GM19025 (cell line): ENCODE measurements around the gene CHN2.
"Not testable (repeated sequence)": the region's sequence is repeated elsewhere in the genome, so short reads cannot be mapped to it uniquely, and the experiment has no call there.

ENCODE experiments used
- ATAC-seq: cut with Tn5 transposase; IDR thresholded peaks from one replicate; pipeline ENCODE4 v1.9.1; 2021; ENCODE audit warnings: mild to moderate bottlenecking, low read depth, moderate library complexity; ENCODE audit not compliant: unreplicated experiment

CHN2 gene

DNA sequence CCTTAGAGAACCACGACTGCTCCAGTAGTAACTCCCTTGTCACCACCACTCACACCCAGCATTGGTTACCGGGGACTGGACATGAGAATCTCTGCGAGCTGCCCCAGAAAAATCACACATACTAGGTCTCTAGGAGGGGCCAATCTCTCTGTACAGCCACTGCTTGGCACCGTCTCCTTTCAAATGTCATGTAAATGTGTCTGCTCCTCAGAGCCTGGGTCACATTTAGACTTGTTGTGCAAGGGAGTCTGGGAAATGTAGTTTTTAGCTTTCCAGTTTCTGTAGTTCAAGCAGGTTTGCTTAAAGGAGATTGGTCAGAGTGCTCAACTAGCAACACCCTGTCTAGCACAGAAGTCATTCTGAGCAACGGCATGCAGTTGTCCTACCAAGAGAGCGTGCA, 60.0 kb downstream of the CHN2 start:
- no peak for ATAC-seq

GRCh38 chr7:29255199-29255878, 60.8 kb downstream of the CHN2 start:
- ATAC-seq = no peak

DNA sequence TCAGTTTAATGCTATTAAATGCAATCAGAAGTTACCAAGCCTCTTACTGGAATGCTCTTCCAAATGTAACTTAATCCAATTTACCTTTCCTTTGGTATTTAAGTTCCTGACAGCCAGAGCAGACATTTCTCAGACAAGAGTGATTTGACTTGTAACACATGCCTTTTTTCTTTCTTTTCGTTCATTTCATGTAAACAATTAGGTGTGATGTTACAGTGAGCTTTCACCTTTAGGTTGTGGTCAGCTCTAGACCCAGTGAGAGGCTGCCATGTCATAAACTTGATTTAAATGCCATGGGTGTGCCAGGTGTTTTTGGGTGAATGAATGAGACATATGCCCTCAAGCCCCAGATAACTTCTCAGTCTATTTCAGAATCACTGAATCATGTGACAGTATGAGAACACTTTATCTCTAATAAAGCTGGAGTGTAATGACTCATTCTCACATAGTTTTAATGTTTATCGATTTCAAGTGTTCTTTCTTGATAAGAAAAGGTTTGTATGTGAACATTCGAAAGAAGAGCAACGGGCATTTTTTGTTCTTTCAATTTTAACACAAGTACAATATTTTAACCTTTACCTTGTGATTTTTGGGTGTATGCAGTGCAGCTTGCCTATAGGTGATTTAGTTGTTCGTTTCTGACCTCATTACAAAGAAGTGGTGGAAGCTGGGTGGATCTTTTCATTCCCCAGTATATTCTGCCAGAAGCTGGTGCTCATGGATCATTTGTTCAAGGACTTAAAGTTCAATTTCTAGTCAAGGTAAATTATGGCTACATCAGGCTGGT, 61.5 kb downstream of the CHN2 start:
- ATAC-seq = no peak

- no peak for ATAC-seq
Observed at GRCh38 chr7:29256693-29257002, 62.1 kb downstream of the CHN2 start.

GRCh38 chr7:29258951-29259350, 64.4 kb downstream of the CHN2 start:
- ATAC-seq = no peak

- no peak for ATAC-seq
Observed at GRCh38 chr7:29262191-29262917, 67.8 kb downstream of the CHN2 start.

DNA sequence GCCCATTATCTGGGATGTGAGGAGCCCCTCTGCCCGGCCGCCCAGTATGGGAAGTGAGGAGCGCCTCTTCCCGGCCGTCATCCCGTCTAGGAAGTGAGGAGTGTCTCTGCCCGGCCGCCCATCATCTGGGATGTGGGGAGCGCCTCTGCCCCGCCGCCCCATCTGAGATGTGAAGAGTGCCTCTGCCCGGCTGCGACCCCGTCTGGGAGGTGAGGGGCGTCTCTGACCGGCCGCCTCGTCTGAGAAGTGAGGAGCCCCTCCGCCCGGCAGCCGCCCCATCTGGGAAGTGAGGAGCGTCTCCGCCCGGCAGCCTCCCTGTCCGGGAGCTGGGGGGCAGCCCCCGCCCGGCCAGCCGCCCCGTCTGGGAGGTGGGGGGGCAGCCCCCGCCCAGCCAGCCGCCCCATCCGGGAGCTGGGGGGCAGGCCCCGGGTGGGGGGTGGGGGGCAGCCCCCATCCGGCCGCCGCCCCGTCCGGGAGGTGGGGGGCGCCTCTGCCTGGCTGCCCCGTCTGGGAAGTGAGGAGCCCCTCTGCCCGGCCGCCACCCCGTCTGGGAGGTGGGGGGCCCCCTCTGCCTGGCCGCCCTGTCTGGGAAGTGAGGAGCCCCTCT, 69.1 kb downstream of the CHN2 start:
- not testable (repeated sequence) for ATAC-seq

DNA sequence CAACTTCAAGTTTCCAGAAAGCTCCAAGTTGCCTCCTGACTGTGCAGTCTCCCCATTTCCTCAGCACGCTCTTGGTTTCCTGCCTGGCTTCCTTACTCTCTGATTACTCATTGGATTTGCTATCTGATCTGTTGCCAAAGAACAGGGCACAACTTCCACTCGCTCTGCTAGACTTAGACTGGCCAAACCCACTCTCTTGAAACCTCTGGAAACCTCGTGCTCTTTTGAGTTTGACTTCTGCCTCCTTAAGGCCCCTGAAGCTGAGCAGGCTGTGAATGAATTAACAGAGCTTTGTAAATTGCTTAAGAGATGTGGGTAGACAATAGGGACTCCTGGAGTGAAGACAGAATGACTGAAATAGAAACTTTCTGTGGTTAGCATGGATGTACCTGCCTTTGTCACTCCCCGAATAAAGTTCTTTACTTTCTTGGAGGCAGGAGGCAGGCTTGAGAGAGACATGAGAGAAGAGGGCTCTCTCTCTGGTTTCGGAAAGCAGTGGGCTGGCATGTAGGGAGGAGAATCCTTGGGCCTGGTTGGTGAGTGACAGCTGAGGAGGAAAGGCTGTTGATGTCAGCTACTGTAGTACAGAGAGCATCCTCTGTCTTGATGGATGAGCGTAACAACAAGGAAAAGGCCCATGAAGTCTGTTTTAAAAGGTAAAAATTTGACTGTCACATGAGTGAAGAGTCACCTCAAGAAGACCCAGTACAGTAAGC, 70.8 kb downstream of the CHN2 start:
- ATAC-seq = no peak

DNA sequence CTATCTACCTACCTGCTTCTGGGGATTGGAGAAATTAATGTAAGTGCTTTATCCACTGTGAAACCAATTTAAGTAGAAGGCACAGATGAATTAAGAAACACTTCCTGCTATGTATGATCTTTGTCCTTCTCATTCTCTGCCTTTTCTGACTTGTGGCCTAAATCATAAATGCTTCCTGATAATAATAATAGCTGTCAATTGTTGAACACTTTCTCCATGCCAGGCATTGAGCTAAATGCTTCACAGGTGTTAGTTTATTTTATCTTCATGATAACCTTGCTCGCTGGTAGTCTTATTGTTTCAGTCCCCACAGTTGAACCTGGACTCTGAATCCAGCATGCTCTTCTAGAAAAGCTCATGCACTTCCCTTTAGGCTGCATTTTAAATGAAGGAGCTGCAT, 75.4 kb downstream of the CHN2 start:
- ATAC-seq = no peak

DNA sequence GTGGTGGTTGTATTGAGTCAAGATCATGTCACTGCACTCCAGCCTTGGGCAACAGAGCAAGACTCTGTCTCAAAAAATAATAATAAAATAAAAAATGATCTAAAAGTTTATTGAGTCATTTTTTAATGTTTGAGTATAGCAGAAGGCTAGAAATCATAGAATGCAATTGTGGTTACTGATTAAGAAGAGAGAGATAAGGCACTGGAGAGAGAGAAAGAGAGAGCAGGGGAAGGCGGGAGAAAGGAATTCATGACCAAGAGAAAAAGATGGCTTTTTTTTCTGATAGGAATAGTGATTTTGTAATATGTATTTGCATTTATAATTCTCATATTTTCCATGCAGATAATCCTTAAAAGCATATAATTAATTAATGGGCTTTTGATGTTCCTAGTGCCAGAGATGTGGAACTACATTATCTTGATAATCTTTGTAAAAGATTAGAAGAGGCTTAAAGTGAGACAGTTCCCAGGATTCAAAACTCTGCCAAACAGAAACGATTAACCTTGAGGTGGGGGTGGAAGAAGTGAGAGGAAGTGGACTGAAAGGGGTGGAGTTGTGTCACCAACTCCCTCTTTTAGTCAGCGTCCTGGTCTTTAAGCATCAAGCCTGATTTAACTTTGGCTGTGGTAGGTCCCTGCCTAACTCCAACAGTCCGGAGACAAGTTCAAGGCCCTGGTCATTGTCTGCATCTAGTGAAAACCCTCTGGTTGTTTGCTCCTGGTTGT, 76.2 kb downstream of the CHN2 start:
- no peak for ATAC-seq

GRCh38 chr7:29271319-29271658, 76.7 kb downstream of the CHN2 start:
- no peak for ATAC-seq

DNA sequence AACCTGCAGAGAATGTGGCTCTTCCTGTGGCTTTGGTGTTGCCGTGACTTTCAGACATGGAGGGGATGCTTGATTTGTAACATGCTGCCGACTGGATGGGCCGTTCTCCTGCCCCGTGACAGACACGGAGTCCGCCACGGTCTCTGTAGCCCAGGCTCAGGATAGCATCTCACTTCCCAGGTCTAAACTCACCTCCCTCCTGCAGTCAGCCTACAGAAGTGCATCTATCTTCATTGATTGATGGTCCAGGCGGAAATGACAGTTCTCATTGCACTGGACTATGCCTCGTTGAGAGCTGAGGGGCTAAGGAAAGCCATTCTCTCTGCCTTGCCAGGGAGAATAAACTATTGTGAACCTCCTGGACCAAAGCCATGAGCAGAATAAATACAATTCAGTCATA, 77.5 kb downstream of the CHN2 start:
- ATAC-seq = no peak

GRCh38 chr7:29274146-29275017, 79.8 kb downstream of the CHN2 start:
- ATAC-seq = no peak

DNA sequence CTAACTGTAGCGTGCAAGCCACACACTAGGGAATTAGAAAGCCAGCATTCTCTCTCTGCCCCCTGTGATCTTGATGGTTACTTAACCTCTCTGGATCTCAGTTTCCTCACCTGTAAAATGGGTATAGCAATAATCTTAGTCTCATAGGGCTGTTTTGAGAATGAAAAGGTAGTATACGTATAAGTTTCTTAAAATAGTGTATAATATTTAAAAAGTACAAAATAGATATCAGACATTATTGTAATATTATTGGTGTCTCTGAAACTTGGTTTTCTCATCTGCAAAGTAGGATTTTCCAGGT, 80.4 kb downstream of the CHN2 start:
- no peak for ATAC-seq

DNA sequence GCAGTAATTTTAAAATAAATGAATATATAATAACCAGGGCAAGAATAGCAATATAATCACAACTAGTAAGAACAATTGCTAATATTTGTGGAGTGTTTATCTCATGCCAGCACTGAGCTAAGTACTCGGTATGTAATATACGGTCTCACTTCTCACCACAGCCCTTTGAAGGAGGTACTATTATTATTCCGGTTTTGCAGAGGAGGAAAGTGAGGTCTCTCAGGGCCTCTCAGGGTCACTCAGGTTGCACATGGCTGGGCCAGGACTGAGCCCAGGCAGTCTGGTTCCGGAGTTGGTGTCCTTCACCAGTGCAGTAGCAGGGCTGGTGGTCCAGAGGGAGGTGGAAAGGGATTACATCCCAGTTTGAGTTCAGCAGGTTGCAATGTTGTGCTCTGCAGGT, 80.9 kb downstream of the CHN2 start:
- ATAC-seq = no peak

- no peak for ATAC-seq
Observed at GRCh38 chr7:29276199-29276598, 81.6 kb downstream of the CHN2 start.

GRCh38 chr7:29276806-29277205, 82.2 kb downstream of the CHN2 start:
- ATAC-seq = no peak

DNA sequence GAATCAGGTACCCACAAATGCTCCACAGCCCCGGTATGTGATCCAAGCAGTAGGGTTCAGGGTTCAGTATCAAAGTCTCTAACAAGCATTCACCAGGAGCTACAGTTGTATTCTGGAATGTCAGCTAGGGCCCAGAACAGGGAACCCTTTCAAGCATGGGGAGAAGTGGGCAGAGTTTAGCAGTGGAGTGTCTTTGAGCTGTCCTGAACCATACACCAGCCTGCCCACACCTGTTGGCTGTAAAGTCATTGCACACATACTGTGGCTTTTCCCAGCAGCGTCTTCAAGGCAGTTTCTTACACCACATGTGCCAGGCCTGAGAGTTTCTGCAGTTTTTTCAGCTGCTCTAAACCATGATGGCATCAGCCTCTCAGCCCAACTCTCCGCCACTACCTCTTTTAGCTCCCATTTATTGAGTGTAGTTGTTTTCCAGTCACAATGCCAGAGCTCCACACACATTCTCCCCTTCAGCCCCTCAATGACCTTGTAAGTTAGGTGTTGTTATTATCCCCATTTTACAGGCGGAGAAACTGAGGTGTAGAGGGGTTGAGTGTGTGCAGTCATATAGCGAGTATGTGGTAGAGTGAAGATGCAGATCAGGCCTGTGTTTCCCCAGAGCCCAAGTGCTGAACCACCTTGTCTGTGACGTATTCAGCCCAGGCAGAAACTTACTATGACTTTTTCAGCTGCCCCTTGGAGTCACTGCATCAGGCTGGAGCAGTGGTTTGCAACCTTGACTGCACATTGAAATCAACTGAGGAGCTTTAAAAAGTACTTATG, 83.1 kb downstream of the CHN2 start:
- no peak for ATAC-seq
